HG02852 (cell line): Measurements from ENCODE around the gene TMEM179B.
A peak's percentile ranks its signal among the peaks of the same experiment; 100 is the strongest.
"Not testable (repeated sequence)": the region's sequence is repeated elsewhere in the genome, so short reads cannot be mapped to it uniquely, and the experiment has no call there.

Experiments
- ATAC-seq: cut with Tn5 transposase; IDR thresholded peaks from one replicate; pipeline ENCODE4 v1.9.1; 2021; ENCODE audit warnings: mild to moderate bottlenecking, moderate library complexity; ENCODE audit not compliant: unreplicated experiment

Gene TMEM179B

GRCh38 chr11:62788991-62789390 lies 1.8 kb downstream of the TMEM179B start:
- no peak for ATAC-seq

GRCh38 chr11:62789576-62789975 lies 2.4 kb downstream of the TMEM179B start:
- no peak for ATAC-seq

DNA sequence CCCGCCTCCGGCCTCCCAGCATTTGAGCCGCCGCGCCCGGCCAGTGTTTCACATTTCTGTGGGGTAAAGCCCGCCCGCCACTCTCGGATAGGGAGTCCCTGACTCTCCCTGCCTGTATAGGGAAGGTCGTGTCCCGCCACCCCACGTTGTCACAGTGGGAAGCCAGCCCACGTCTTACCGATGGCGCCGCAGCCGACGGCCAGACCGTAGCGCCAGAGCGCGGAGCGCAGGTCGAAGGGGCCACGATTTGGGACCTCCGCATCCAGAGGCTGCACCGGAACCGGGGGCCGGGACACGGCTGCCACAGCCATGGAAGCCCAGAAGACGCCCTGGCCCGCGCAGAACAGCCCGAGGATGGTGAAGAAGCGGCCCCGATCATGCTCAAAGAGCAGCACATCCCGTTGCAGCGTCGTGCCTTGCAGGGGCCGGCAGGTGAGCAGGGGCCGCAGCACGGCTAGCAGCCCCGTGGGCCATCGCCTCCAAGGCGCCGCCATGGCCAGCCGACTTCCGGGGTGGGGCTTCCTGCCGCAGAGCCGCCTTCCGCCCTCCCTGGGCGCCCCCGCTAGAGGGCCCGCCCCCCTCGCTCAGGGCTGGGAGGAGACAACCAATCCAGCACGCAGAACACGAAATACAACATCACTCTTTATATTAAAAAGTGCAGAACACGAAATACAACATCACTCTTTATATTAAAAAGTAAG lies 4.4 kb downstream of the TMEM179B start, which contains the start of gene TMEM223:
TSS of gene TMEM223 (minus strand) at position 506 of the 701 bp plus-strand sequence. CDS start at position 494, 12 bp downstream.
- peak; percentile 63 for ATAC-seq

- no peak for ATAC-seq
Observed at GRCh38 chr11:62792202-62792575, 5.0 kb downstream of the TMEM179B start.

DNA sequence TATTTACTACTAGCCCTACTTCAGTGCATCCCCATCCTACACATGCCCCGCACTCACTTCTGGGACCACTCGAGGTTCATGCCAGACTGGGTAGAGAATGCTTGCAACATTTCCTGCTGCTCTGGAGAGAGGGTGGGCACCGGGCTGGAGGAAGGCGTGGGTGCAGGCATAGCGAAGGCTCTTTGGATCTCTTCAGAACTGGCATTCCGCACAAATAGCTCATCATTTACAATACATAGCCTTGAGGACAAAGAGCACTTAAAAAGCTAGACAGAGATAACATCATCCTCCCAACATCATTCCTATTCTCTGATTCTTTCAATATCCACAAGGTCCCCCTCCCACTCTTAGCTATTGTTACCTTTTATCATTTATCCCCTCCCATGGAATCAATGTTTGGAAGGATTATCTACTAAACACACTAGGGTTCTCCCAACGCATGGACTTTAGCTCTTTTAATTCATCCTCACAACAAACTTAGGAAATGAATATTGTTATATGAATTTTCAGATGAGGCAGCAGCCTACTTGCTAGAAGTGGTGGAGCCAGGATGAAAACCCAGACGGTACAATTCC lies 7.1 kb downstream of the TMEM179B start:
- ATAC-seq = no peak

GRCh38 chr11:62796281-62796680 lies 9.1 kb downstream of the TMEM179B start:
- ATAC-seq = no peak

DNA sequence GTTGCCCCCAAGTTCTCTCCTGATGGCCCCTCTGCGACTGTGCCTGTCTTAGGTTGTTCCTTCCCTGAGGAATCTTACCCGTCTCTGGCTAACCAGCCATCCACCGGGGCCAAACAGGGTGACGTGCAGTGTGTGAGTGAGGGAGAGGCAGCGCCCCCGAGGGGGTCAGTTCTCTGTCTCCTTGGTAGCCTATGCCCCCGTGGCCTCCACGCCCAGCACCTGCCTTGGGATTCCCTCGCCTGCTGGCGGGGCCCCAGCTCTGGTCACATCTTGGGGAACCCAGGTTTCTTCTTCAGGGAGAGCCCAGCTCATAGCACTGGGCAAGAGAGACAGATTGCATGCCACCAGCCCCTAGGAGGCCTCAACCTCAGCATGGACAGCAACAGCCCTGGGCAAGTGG lies 12.3 kb downstream of the TMEM179B start:
- no peak for ATAC-seq

GRCh38 chr11:62801071-62801470 lies 13.9 kb downstream of the TMEM179B start:
- no peak for ATAC-seq

DNA sequence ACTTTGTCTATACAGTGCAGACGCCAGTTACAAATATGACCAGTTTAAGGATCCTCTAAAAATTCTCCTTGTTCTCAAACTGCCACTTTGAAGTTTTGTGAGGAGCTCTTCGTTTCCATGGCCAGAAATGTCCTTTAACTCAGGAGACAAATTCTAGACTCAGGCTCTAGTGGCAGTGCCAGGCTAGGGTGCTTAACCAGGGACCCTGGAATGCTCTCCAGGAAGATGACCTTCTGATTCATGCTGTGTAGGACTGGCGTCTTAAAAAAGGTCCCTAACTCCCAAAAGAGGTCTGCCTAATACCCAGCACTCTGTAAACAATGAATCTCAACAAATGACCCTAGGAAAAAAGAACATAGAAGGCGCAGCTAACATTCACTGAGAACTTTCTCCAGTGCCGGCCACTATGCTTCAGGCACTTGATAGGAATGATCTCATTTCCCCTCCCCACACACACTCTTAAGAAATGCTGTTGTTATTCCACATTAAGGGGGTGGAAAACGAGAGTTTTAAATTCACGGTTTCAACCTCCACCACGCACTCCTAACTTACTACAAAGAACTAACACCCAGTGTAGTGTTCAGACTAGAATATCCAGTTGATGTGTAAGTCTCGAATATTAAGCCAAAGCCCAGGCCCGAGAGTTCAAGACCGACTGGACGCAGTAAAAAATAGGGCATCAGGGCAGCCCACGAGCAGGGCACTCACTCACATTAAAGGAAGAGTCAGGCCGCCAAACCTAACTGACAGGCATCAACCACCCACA lies 17.3 kb downstream of the TMEM179B start:
- ATAC-seq = peak; percentile 25

DNA sequence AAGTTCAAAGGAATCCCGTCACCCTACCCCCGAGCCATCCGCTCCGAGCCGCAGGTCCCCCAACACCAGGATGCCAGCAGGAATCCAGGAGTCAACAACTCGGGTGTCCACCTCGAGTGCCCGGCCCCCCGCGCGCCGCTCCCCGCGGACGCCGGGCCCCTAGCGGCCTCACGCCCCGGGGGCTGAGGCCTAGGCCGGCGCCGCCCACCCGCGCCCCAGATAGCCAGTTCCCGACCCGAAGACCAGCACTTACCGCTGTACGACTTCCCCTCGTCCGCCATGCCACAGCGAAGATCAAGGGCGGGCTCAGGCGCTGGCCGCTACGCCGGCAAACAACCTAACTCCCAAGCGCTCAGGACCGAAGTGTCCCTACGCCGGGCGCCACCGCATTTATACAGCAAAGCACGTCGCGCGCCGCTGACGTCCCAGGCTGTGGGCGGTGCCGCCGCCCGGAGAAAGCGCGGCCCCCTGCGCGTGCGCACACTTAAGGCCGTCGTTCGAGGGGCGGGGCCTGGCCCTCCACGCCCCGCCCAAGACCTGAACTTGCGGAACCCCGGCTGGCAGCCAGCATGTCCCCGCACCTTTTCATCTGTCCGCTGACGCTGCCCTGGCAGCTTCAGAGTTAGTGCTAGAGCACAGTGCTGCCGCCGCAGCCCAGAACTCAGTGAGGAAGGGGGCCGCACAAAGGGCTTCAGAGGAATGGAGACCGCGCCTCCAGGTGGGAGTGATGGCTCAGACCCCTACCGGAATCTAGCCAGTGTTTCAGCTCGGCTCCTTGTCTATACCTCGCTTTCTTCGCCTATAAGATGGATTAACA lies 18.1 kb downstream of the TMEM179B start, which contains the start of gene NXF1:
TSS of gene NXF1 (minus strand) at position 365 of the 817 bp plus-strand sequence. CDS start at position 281, 84 bp downstream.
- peak; percentile 77 for ATAC-seq

DNA sequence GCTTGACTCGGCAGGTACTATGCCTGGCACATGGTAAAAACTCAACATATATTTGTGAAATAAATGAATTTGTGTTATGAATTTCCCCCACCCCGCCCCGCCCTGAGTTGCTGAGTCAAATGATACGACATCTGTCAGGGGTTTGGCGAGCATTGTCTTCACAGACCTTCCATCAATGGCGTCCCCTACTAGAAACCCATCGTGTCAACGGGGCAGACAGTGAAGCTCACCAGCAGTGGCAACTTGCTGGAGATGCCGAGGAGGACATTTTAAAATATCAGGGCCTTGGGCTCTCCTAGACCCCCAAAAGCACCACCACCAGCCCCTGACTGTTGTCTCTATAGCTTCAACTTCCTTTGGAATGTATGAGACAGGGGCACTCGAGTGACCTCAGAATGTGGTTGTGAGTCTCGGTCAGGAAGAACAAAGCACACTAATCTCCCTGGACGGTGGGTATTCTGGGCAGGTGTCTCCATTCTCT lies 18.8 kb downstream of the TMEM179B start:
- no peak for ATAC-seq

- no peak for ATAC-seq
Observed at GRCh38 chr11:62806611-62807121, 19.5 kb downstream of the TMEM179B start.

DNA sequence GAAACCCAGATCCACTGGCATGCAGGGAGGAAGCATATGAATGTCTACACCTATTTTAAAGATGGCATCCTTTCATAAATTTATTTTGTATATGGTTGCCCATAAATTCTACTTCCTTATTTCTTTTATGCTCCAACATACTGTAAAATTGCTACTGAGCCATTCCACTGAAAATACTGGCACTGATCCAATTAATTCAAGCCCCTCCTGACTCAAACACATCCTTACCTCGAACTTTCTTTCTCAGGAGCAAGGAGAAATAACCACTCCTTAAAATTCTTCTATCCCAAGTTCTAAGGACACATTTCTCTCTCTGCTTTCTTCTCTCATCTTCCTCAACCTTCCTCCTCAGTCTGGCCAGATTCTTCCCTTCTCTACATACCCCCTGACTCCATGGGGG lies 23.5 kb downstream of the TMEM179B start:
- ATAC-seq = no peak

DNA sequence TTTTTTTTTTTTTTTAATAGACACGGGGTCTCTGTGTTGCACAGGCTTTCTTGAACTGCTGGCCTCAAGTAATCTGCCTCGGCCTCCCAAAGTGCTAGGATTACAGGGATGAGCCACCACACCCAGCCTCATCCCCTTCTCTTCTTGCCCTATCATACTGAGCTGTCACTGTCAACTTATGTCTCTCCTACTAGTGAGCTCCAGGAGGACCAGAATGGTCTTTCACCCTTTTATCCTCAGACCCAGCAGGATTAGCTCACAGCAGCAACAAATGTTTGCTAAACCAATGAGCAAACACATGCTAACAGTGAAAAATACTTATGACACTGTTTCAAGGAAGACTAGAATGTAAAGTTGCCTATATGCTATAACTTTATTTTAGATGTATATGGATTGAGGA lies 24.5 kb downstream of the TMEM179B start:
- no peak for ATAC-seq

DNA sequence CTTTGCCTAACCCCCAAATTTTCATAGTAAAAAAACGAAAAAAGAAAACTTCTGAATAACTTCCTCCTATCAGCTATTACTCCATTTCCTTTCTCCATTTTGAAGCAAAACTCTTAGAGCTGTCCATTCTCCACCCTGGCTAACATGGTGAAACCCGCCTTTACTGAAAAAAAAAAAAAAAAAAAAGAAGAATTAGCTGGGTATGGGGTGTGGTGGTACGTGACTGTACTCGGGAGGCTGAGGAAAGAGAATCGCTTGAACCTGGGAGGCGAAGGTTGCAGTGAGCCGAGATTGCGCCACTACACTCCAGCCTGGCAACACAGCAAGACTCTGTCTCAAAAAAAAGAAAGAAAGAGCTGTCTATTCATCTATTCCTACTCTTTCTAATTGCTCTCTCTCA lies 29.4 kb downstream of the TMEM179B start:
- ATAC-seq = no peak

- ATAC-seq = no peak
Observed at GRCh38 chr11:62817129-62817528, 29.9 kb downstream of the TMEM179B start.

- ATAC-seq = no peak
Observed at GRCh38 chr11:62823677-62824076, 36.5 kb downstream of the TMEM179B start.

DNA sequence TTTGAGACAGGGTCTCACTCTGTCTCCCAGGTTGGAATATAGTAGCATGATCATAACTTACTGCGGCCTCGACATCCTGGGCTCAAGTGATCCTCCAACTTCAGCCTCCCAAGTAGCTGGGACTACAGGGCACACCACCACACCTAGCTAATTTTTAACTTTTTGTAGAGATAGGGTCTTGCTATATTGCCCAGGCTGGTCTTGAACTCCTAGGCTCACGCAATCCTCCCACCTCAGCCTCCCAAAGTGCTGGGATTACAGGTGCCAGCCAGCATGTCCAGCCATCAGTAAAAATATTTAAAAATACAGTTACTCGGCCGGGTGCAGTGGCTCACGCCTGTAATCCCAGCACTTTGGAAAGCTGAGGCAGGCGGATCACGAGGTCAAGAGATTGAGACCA lies 40.9 kb downstream of the TMEM179B start:
- ATAC-seq = not testable (repeated sequence)

GRCh38 chr11:62830904-62831519 lies 43.8 kb downstream of the TMEM179B start:
- ATAC-seq = no peak
